OCI-LY1 (cell line): ENCODE measurements around the gene KATNAL2.

ENCODE experiments used
- CTCF ChIP-seq: fragments of 200-600 bp; sonication (generic), shearing (Covaris generic); IDR thresholded peaks from 2 replicates; pipeline ENCODE4 v1.5.1; 2017; ENCODE audit warnings: mild to moderate bottlenecking, antibody characterized with exemption, low read length, moderate library complexity, mixed read lengths
- EZH2 ChIP-seq: fragments of 200-600 bp; sonication (generic), shearing (Covaris generic); IDR thresholded peaks from 2 replicates; pipeline ENCODE4 v1.8.0; 2017; ENCODE audit warnings: borderline replicate concordance, mixed run types, mild to moderate bottlenecking, antibody characterized with exemption, low read length, moderate library complexity, mixed read lengths

DNA sequence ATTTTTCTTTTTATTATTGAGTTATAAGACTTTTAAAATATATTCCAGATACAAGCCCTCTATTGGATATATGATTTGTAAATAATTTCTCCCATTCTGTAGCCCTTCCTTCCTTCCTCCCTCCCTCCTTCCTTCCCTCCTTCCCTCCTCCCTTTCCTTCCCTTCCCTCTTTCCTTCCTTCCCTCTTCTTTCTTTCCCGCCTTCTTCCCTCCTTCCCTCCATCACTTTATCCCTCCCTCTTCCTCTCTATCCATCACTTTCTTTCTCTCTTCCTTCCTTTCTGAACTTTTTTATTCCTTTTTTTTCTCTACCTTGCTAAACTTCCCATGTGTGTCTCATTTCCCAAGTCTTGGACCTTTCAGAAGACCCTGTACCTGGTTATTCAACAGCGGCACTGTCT is 163.5 kb downstream of the KATNAL2 start:
- no peak for TF ChIP-seq EZH2
- TF ChIP-seq CTCF = no peak
